ES-I3 (cell line): Measurements from ENCODE around the gene WSCD1.

Experiments
- H3K36me3 ChIP-seq: 2 replicates; pipeline ENCODE4 v1.6.1; 2013; ENCODE audit warnings: mild to moderate bottlenecking, low read length, control low read depth, moderate library complexity; ENCODE audit not compliant: insufficient read depth
- H3K4me1 ChIP-seq: 2 replicates; pipeline ENCODE4 v1.6.1; 2013; ENCODE audit warnings: mild to moderate bottlenecking, control low read depth, low read length; ENCODE audit not compliant: insufficient read depth
- H3K9ac ChIP-seq: 2 replicates; pipeline ENCODE4 v1.6.1; 2013; ENCODE audit warnings: low read depth, mild to moderate bottlenecking, low read length, moderate library complexity
- H3K9me3 ChIP-seq: 2 replicates; pipeline ENCODE4 v1.6.1; 2013; ENCODE audit warnings: mild to moderate bottlenecking, low read length, moderate library complexity; ENCODE audit not compliant: control insufficient read depth, insufficient read depth

The WSCD1 gene

GRCh38 chr17:6173653-6174052 lies 103.5 kb downstream of the WSCD1 start:
- no peak overlapping the region for H3K9ac ChIP-seq

More at GRCh38 chr17:6173653-6174052, 103.5 kb downstream of the WSCD1 start:
- Histone ChIP-seq H3K4me1 (peaks cover 15% of the 10 kb centered on the region), H3K36me3 (no peaks in the 10 kb centered on the region; the same call in 1 of the 2 replicates), H3K9me3 (no peaks in the 10 kb centered on the region)
